Measurements from ENCODE around the gene TIMM44.
A peak's percentile ranks its signal among the peaks of the same experiment; 100 is the strongest.

Gene TIMM44

GRCh38 chr19:7943444-7944176, at the start of gene TIMM44:
Gene TIMM44 (minus strand): TSS chr19:7943666. CDS start chr19:7943651, 15 bp downstream.
- DNase-seq (ENCODE audit: low read depth): peak; percentile 96

- DNase-seq (ENCODE audit: low read depth): no peak
These were observed 49.1 kb upstream of the TIMM44 start for GRCh38 chr19:7992575-7992974.

GRCh38 chr19:7989071-7989575, 45.7 kb upstream of the TIMM44 start:
- DNase-seq (ENCODE audit: low read depth): no peak

- no peak for DNase-seq (ENCODE audit: low read depth)
These were observed 44.8 kb upstream of the TIMM44 start for GRCh38 chr19:7988307-7988706.

GRCh38 chr19:7987114-7987768, 43.8 kb upstream of the TIMM44 start:
- DNase-seq (ENCODE audit: low read depth): no peak

- DNase-seq (ENCODE audit: low read depth): no peak
These were observed 43.1 kb upstream of the TIMM44 start for GRCh38 chr19:7986321-7987113.

- no peak for DNase-seq (ENCODE audit: low read depth)
These were observed 42.0 kb upstream of the TIMM44 start for GRCh38 chr19:7985481-7985911.

GRCh38 chr19:7983995-7984837, 40.8 kb upstream of the TIMM44 start:
- DNase-seq (ENCODE audit: low read depth): no peak

GRCh38 chr19:7983286-7983950, 40.0 kb upstream of the TIMM44 start:
- no peak for DNase-seq (ENCODE audit: low read depth)

GRCh38 chr19:7982651-7983099, 39.2 kb upstream of the TIMM44 start:
- DNase-seq (ENCODE audit: low read depth): no peak

- no peak for DNase-seq (ENCODE audit: low read depth)
These were observed 38.6 kb upstream of the TIMM44 start for GRCh38 chr19:7982103-7982502.

- DNase-seq (ENCODE audit: low read depth): no peak
These were observed 38.2 kb upstream of the TIMM44 start for GRCh38 chr19:7981661-7982060.

- DNase-seq (ENCODE audit: low read depth): no peak
These were observed 37.7 kb upstream of the TIMM44 start for GRCh38 chr19:7981199-7981598.

- no peak for DNase-seq (ENCODE audit: low read depth)
These were observed 37.2 kb upstream of the TIMM44 start for GRCh38 chr19:7980635-7981121.

- DNase-seq (ENCODE audit: low read depth): no peak
These were observed 36.7 kb upstream of the TIMM44 start for GRCh38 chr19:7980168-7980567.

- DNase-seq (ENCODE audit: low read depth): no peak
These were observed 36.1 kb upstream of the TIMM44 start for GRCh38 chr19:7979559-7979958.

- DNase-seq (ENCODE audit: low read depth): no peak
These were observed 35.5 kb upstream of the TIMM44 start for GRCh38 chr19:7979011-7979410.

GRCh38 chr19:7978179-7978825, 34.8 kb upstream of the TIMM44 start:
- DNase-seq (ENCODE audit: low read depth): no peak

- DNase-seq (ENCODE audit: low read depth): no peak
These were observed 34.2 kb upstream of the TIMM44 start for GRCh38 chr19:7977723-7978040.

GRCh38 chr19:7977021-7977722, 33.7 kb upstream of the TIMM44 start:
- DNase-seq (ENCODE audit: low read depth): no peak
